Measurements from ENCODE around the gene UBE2D2. TPM values are rescaled to one million over a fixed set of nuclear protein-coding genes. Genes with fewer than 3 reads are reported as not detected.
"Not testable (repeated sequence)": the region's sequence is repeated elsewhere in the genome, so short reads cannot be mapped to it uniquely, and the experiment has no call there.

UBE2D2 gene
- total and polyA plus RNA-seq, 4 experiments from 2014 or later, result 160 to 411 (median 255) TPM

DNA sequence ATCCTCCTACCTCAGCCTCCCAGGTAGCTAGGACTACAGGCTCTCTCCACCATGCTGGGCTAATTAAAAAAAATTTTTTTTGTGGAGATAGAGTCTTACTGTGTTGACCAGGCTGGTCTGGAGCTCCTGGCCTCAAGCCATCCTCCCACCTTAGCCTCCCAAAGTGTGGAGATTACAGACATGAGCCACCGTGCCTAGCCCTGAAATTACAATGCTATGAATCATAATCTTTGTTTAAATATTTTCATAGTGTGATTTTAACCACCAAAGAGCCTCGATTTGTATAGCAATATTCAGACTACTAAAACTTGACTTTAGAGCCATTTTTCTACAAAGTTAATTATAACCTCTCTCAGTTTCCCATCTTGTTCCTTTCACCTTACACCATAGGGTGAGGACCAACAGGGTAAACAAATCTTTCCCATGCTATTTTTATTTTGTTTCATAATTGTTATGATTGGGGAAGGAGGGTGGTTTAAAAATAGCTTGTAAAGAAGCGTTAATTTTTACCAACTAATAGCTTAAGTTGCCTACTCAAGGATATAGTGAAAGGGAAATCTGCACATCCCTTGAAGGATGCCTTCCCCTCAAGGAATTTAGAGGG, 32.7 kb downstream of the UBE2D2 start:
- Mint-ChIP-seq H3K27me3 (no peaks in the 10 kb centered on the region), H3K36me3 (peaks cover 6 to 19% of the 10 kb centered on the region in 2 donors), H3K4me3 (no peak overlapping the region), H3K4me1 (peaks cover 21 to 70% (median 41%) of the 10 kb centered on the region in 4 donors), H3K27ac (peak overlapping the region in 2 of 7 donors; percentile 27 to 32), H3K9me3 (peaks cover 0 to 2% (median 0%) of the 10 kb centered on the region in 8 donors)
- Histone ChIP-seq H3K4me3 (ENCODE audit: low read length in 2 of 2) (no peak overlapping the region), H3K27me3 (ENCODE audit: insufficient read depth, low read length) (no peaks in the 10 kb centered on the region), H3K27ac (ENCODE audit: low read depth, low read length) (no peak overlapping the region), H3K36me3 (ENCODE audit: insufficient read depth, low read length) (peaks cover 6% of the 10 kb centered on the region), H3K4me1 (ENCODE audit: insufficient read depth, low read length) (peaks cover 47% of the 10 kb centered on the region), H3K9me3 (ENCODE audit: control insufficient read depth in 1 of 2, low read length in 2 of 2) (no peaks in the 10 kb centered on the region)
- intact Hi-C loops (cut with micrococcal nuclease), result no loop called here
- ChIA-PET POLR2A (ENCODE audit: partially characterized antibody) (no interaction called here), CTCF (ENCODE audit: partially characterized antibody) (interaction anchor here (0.6 to 1.6 kb wide), 3 partner anchors 13 to 171 kb away, joined by 3 read pairs; no protein-coding TSS in a partner anchor)
- DNase-seq, result no peak

DNA sequence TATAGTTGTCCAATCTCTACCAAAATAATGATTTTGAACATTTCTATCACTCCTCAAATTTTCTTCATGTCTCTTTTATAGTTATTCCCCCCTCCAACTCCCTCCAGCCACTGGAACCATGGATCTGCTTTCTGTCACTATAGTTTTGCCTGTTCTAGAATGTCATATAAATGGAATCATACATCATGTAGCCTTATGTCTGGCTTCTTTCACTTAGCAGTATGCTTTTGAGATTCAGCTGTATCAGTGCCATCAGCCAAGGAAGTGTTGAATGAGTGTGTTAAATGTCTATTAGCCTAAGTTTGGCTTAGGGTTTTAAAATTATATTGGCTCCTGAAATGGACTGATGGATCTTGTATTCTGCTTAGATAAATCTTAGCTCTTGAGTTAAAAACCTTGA, 36.0 kb downstream of the UBE2D2 start:
- H3K4me1 Mint-ChIP-seq, result peaks cover 15 to 49% (median 27%) of the 10 kb centered on the region in 4 donors

DNA sequence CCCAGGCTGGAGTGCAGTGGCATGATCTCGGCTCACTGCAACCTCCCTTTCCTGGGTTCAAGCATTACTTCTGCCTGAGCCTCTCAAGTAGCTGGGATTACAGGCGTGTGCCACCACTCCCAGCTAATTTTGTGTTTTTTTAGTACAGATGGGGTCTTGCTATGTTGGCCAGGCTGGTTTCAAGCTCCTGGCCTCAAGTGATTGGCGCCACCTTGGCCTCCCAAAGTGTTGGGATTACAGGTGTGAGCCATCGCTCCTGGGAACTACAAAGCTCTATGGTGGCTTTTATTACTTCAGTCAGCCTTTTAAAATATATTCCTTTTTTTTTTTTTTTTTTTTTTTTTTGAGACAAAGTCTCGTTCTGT, 37.4 kb downstream of the UBE2D2 start:
- H3K36me3 ChIP-seq (ENCODE audit: insufficient read depth, low read length), result peaks cover 26% of the 10 kb centered on the region
- intact Hi-C loops (cut with micrococcal nuclease), result not testable (repeated sequence)
- H3K36me3 Mint-ChIP-seq, result peaks cover 23 to 30% of the 10 kb centered on the region in 2 donors

More for the DNA sequence above, 36.0 kb downstream of the UBE2D2 start:
- Mint-ChIP-seq H3K27ac (peak overlapping the region in 6 of 7 donors; percentile 45 to 86 (median 60)), H3K4me3 (peak overlapping the region in 3 of 8 donors; percentile 23 to 57 (median 31)), H3K9me3 (no peaks in the 10 kb centered on the region), H3K36me3 (peaks cover 19 to 20% of the 10 kb centered on the region in 2 donors), H3K27me3 (no peaks in the 10 kb centered on the region)
- H3K4me1 ChIP-seq (ENCODE audit: insufficient read depth, low read length), result peaks cover 27% of the 10 kb centered on the region
- ChIA-PET CTCF (ENCODE audit: partially characterized antibody) (interaction anchor here (1.4 to 1.5 kb wide), 2 partner anchors 10 to 35 kb away, joined by 3 read pairs; no protein-coding TSS in a partner anchor), POLR2A (ENCODE audit: partially characterized antibody) (interaction anchor here (0.8 kb wide), 1 partner anchor 1266 kb away, joined by 3 read pairs; the partner anchor contains the start of gene CDC25C)
- no peak overlapping the region for H3K4me3 ChIP-seq (ENCODE audit: low read length in 2 of 2)
- H3K9me3 ChIP-seq (ENCODE audit: control insufficient read depth in 1 of 2, low read length in 2 of 2), result no peaks in the 10 kb centered on the region
- DNase-seq, result no peak
- intact Hi-C loops (cut with micrococcal nuclease), result no loop called here
- no peaks in the 10 kb centered on the region for H3K27me3 ChIP-seq (ENCODE audit: insufficient read depth, low read length)
- H3K36me3 ChIP-seq (ENCODE audit: insufficient read depth, low read length), result peaks cover 14% of the 10 kb centered on the region
- H3K27ac ChIP-seq (ENCODE audit: low read depth, low read length), result no peak overlapping the region

DNA sequence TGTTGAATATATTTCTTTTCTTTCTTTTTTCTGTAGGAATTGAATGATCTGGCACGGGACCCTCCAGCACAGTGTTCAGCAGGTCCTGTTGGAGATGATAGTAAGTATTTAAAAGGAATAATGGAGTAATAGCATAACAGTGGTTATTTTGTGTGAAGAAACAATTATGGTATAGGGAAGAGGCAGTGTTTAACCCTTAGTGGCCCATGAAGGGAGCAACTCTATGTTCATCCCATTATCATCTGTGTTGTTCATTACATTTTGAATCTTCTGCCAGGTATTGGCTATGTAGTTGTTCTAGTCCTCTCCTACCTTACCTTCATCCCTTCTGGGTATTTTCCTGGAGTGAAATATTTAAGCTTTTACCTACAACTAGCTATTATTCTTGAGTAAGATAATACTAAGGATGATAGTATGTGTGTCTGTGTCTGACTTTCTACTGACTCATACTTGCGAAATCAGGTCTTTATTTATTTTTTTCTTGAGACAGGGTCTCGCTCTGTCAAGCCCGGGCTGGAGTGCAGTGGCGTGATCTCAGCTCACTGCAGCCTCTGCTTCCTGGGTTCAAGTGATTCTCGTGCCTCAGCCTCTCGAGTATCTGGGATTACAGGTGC, 39.3 kb downstream of the UBE2D2 start:
- Histone ChIP-seq H3K4me3 (ENCODE audit: low read length in 2 of 2) (no peak overlapping the region), H3K9me3 (ENCODE audit: control insufficient read depth in 1 of 2, low read length in 2 of 2) (no peaks in the 10 kb centered on the region), H3K27ac (ENCODE audit: low read depth, low read length) (no peak overlapping the region), H3K27me3 (ENCODE audit: insufficient read depth, low read length) (no peaks in the 10 kb centered on the region), H3K4me1 (ENCODE audit: insufficient read depth, low read length) (peaks cover 15% of the 10 kb centered on the region), H3K36me3 (ENCODE audit: insufficient read depth, low read length) (peaks cover 26% of the 10 kb centered on the region)
- POLR2A ChIA-PET (ENCODE audit: partially characterized antibody), result interaction anchor here (0.9 kb wide), 1 partner anchor 40 kb away, joined by 3 read pairs; the partner anchor contains the start of gene UBE2D2
- Mint-ChIP-seq H3K27ac (peak overlapping the region in 1 of 7 donors; percentile 18), H3K4me3 (no peak overlapping the region), H3K9me3 (no peaks in the 10 kb centered on the region), H3K4me1 (peaks cover 10 to 28% (median 17%) of the 10 kb centered on the region in 4 donors), H3K36me3 (peaks cover 23 to 33% of the 10 kb centered on the region in 2 donors), H3K27me3 (no peaks in the 10 kb centered on the region)
- CTCF ChIA-PET (ENCODE audit: partially characterized antibody), result no interaction called here
- intact Hi-C loops (cut with micrococcal nuclease), result no loop called here
- no peak for DNase-seq

More for the DNA sequence above, 37.4 kb downstream of the UBE2D2 start:
- H3K9me3 Mint-ChIP-seq; H3K27me3 Mint-ChIP-seq; H3K27me3 ChIP-seq (ENCODE audit: insufficient read depth, low read length); H3K4me3 ChIP-seq (ENCODE audit: low read length in 2 of 2); H3K9me3 ChIP-seq (ENCODE audit: control insufficient read depth in 1 of 2, low read length in 2 of 2); H3K4me3 Mint-ChIP-seq; H3K27ac ChIP-seq (ENCODE audit: low read depth, low read length); DNase-seq: not testable (repeated sequence)
- H3K4me1 ChIP-seq (ENCODE audit: insufficient read depth, low read length), result peaks cover 23% of the 10 kb centered on the region
- POLR2A ChIA-PET (ENCODE audit: partially characterized antibody), result interaction anchor here (0.6 to 1.1 kb wide), 4 partner anchors 32 to 369 kb away, joined by 3 to 5 read pairs (median 3); no protein-coding TSS in a partner anchor
- Mint-ChIP-seq H3K4me1 (peaks cover 12 to 38% (median 23%) of the 10 kb centered on the region in 4 donors), H3K27ac (peak overlapping the region in 1 of 7 donors; percentile 22)
- CTCF ChIA-PET (ENCODE audit: partially characterized antibody), result interaction anchor here (0.7 to 2.1 kb wide), 4 partner anchors 24 to 267 kb away, joined by 3 to 4 read pairs (median 3); no protein-coding TSS in a partner anchor

DNA sequence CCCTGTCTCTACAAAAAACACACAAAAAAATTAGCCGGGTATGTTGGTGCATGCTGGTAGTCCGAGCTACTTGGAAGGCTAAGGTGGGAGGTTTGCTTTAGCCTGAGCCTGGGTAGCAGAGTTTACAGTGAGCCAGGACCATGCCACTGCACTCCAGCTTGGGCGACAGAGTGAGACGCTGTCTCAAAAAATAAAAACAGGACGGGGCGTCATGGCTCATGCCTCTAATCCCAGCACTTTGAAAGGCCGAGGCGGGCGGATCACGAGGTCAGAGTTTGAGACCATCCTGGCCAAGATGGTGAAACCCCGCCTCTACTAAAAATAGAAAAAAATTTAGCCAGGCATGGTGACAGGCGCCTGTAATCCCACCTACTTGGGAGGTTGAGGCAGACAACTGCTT, 40.3 kb downstream of the UBE2D2 start:
- ChIA-PET CTCF (ENCODE audit: partially characterized antibody) (interaction anchor here (0.9 kb wide), 1 partner anchor 14 kb away, joined by 5 read pairs; no protein-coding TSS in a partner anchor), POLR2A (ENCODE audit: partially characterized antibody) (no interaction called here)
- intact Hi-C loops (cut with micrococcal nuclease), result no loop called here
- H3K4me1 ChIP-seq (ENCODE audit: insufficient read depth, low read length), result peaks cover 15% of the 10 kb centered on the region
- H3K9me3 Mint-ChIP-seq, result no peaks in the 10 kb centered on the region
- peaks cover 28 to 41% of the 10 kb centered on the region in 2 donors for H3K36me3 Mint-ChIP-seq
- H3K36me3 ChIP-seq (ENCODE audit: insufficient read depth, low read length), result peaks cover 26% of the 10 kb centered on the region
- H3K4me3 ChIP-seq (ENCODE audit: low read length in 2 of 2), result no peak overlapping the region
- H3K27me3 ChIP-seq (ENCODE audit: insufficient read depth, low read length), result no peaks in the 10 kb centered on the region
- H3K27ac Mint-ChIP-seq, result no peak overlapping the region
- H3K27me3 Mint-ChIP-seq, result no peaks in the 10 kb centered on the region
- H3K27ac ChIP-seq (ENCODE audit: low read depth, low read length), result no peak overlapping the region
- no peak overlapping the region for H3K4me3 Mint-ChIP-seq
- H3K9me3 ChIP-seq (ENCODE audit: control insufficient read depth in 1 of 2, low read length in 2 of 2), result no peaks in the 10 kb centered on the region
- no peak for DNase-seq
- peaks cover 10 to 27% (median 20%) of the 10 kb centered on the region in 4 donors for H3K4me1 Mint-ChIP-seq

DNA sequence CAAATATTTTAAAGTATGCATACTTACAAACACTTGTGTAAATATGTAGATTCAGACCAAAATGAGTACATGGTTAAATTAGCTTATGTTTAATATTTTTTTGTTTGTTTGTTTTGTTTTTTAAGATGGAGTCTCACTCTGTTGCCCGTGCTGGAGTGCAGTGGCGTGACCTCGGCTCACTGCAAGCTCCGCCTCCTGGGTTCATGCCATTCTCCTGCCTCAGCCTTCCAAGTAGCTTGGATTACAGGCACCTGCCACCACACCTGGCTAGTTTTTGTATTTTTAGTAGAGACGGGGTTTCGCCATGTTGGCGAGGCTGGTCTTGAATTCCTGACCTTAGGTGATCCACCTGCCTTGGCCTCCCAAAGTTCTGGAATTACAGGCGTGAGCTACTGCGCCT, 40.8 kb downstream of the UBE2D2 start:
- CTCF ChIA-PET (ENCODE audit: partially characterized antibody), result interaction anchor here (0.9 kb wide), 1 partner anchor 14 kb away, joined by 5 read pairs; no protein-coding TSS in a partner anchor
- H3K27me3 Mint-ChIP-seq; H3K9me3 ChIP-seq (ENCODE audit: control insufficient read depth in 1 of 2, low read length in 2 of 2); POLR2A ChIA-PET (ENCODE audit: partially characterized antibody); H3K9me3 Mint-ChIP-seq; H3K4me3 ChIP-seq (ENCODE audit: low read length in 2 of 2); H3K27ac Mint-ChIP-seq; H3K4me3 Mint-ChIP-seq; intact Hi-C loops (cut with micrococcal nuclease); H3K27ac ChIP-seq (ENCODE audit: low read depth, low read length); DNase-seq; H3K27me3 ChIP-seq (ENCODE audit: insufficient read depth, low read length): not testable (repeated sequence)
- Histone ChIP-seq H3K36me3 (ENCODE audit: insufficient read depth, low read length) (peaks cover 26% of the 10 kb centered on the region), H3K4me1 (ENCODE audit: insufficient read depth, low read length) (peaks cover 15% of the 10 kb centered on the region)
- Mint-ChIP-seq H3K36me3 (peaks cover 28 to 41% of the 10 kb centered on the region in 2 donors), H3K4me1 (peaks cover 10 to 29% (median 19%) of the 10 kb centered on the region in 4 donors)

DNA sequence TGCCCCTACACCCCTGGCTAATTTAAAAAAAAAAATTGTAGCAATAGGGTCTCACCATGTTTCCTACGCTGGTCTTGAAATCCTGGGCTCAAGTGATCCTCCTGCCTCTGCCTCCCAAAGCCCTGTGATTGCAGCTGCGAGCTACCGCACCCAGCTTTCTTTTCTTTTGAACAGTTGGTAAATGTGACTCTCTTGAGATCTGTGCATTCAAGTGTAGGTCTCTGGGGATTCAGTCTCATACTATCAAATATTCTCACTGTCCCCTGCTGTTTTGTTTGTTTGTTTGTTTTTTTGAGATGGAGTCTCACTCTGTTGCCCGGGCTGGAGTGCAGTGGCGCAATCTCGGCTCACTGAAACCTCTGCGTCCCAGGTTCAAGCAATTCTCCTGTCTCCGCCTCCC, 44.7 kb downstream of the UBE2D2 start:
- CTCF ChIA-PET (ENCODE audit: partially characterized antibody), result interaction anchor here (0.6 to 1.3 kb wide), 2 partner anchors 27 to 1921 kb away, joined by 3 read pairs; no protein-coding TSS in a partner anchor
- H3K4me3 ChIP-seq (ENCODE audit: low read length in 2 of 2), result no peak overlapping the region
- Mint-ChIP-seq H3K36me3 (peaks cover 14 to 39% of the 10 kb centered on the region in 2 donors), H3K4me1 (peaks cover 10 to 28% (median 15%) of the 10 kb centered on the region in 4 donors), H3K27ac (peak overlapping the region in 1 of 7 donors; percentile 54), H3K9me3 (no peaks in the 10 kb centered on the region), H3K4me3 (no peak overlapping the region), H3K27me3 (no peaks in the 10 kb centered on the region)
- no peaks in the 10 kb centered on the region for H3K27me3 ChIP-seq (ENCODE audit: insufficient read depth, low read length)
- H3K27ac ChIP-seq (ENCODE audit: low read depth, low read length), result no peak overlapping the region
- H3K9me3 ChIP-seq (ENCODE audit: control insufficient read depth in 1 of 2, low read length in 2 of 2), result no peaks in the 10 kb centered on the region
- H3K36me3 ChIP-seq (ENCODE audit: insufficient read depth, low read length), result peaks cover 18% of the 10 kb centered on the region
- intact Hi-C loops (cut with micrococcal nuclease), result no loop called here
- no peak for DNase-seq
- H3K4me1 ChIP-seq (ENCODE audit: insufficient read depth, low read length), result peaks cover 5% of the 10 kb centered on the region
- POLR2A ChIA-PET (ENCODE audit: partially characterized antibody), result no interaction called here

All from CD4-positive, alpha-beta memory T cell (primary cell).